H1 (cell line): ENCODE data around the gene IGF2BP3. TPM values are rescaled to one million over a fixed set of nuclear protein-coding genes. Genes with fewer than 3 reads are reported as not detected.

Experiments used
- BACH1 ChIP-seq: IDR thresholded peaks from 2 replicates; pipeline ENCODE4 v1.6.1; 2012; ENCODE audit warnings: low read length, improper control_type of control experiment
- CEBPB ChIP-seq: IDR thresholded peaks from 2 replicates; pipeline ENCODE4 v1.6.1; 2012; ENCODE audit warnings: low read depth, low read length
- CREB1 ChIP-seq: IDR thresholded peaks from 2 replicates; pipeline ENCODE4 v1.6.1; 2012; ENCODE audit warnings: inconsistent platforms
- JUND ChIP-seq: IDR thresholded peaks from 2 replicates; pipeline ENCODE4 v1.6.1; 2011; ENCODE audit warnings: mild to moderate bottlenecking, improper control_type of control experiment, low read length
- POLR2A ChIP-seq, 2 experiments: IDR thresholded peaks; 1 replicate in 1 of 2; 2 replicates in 1 of 2; pipeline ENCODE4 v1.6.1; 2011; ENCODE audit warnings: low read depth in 2 of 2, low read length in 2 of 2, mild to moderate bottlenecking in 2 of 2; ENCODE audit errors: control extremely low read depth in 1 of 2
- RAD21 ChIP-seq, 2 experiments: IDR thresholded peaks in 1 of 2; conservative IDR thresholded peaks in 1 of 2; 2 replicates each; pipeline ENCODE4 v1.6.1; 2011; ENCODE audit warnings: low read depth in 2 of 2, low read length in 2 of 2, improper control_type of control experiment in 1 of 2, inconsistent platforms in 1 of 2, mild to moderate bottlenecking in 1 of 2, moderate library complexity in 1 of 2
- polyA plus RNA-seq, 7 experiments: library from polyadenylated mRNA; depleted of rRNA in 3 of 7; stranded (reverse) in 5 of 7; unstranded in 2 of 7; fragments of >200 nt in 5 of 7; fragments of 200-250 nt in 2 of 7; gene quantifications; 1 replicate in 5 of 7; 2 replicates in 1 of 7; 4 replicates in 1 of 7; pipeline versions ENCODE4 v1.2.1 to v1.2.3, GENCODE V29; 2011 to 2013; ENCODE audit warnings: missing spikeins in 2 of 7, mixed read lengths in 2 of 7
- total RNA-seq: library from RNA; stranded (reverse); fragmentation: NEBNext Ultra II Directional; extraction: Animal tissue kit (Norgen Biotek cat#: 25700); gene quantifications from 2 replicates; pipeline ENCODE4 v1.2.1, GENCODE V29; 2021

Gene IGF2BP3
- total and polyA plus RNA-seq, 2 of the 8 experiments (the other 6 are each of a cell fraction or from before 2014, with no cell fraction given), result 66.3 to 193 TPM

- TF ChIP-seq RAD21 (IDR thresholded peaks at IDR 0.05 in 1 of 2, conservative IDR thresholded peaks at IDR 0.05 in 1 of 2; ENCODE audit: low read depth in 2 of 2, low read length in 2 of 2) (no peak), POLR2A (IDR thresholded peaks at IDR 0.05; ENCODE audit: control extremely low read depth in 1 of 2, low read depth in 2 of 2, low read length in 2 of 2) (no peak), CREB1 (no peak), BACH1 (no peak), CEBPB (no peak), JUND (no peak)
Measured at GRCh38 chr7:23494009-23494408, 23.7 kb upstream of the IGF2BP3 start (continued).
